WTC11 (cell line): Measurements from ENCODE around the gene ROR2. TPM values are rescaled to one million over a fixed set of nuclear protein-coding genes. Genes with fewer than 3 reads are reported as not detected.

Experiments
- ATAC-seq: fragments of 200-7000 bp; cut with Tn5 transposase; 2 replicates; pipeline ENCODE4 v1.10.0; 2021; ENCODE audit warnings: mild to moderate bottlenecking, moderate library complexity
- CTCF ChIA-PET: fragments of 300-600 bp; sonication (Branson Sonifier 250); formaldehyde crosslinking; loops from one replicate; lab custom pipeline; 2021; ENCODE audit warnings: antibody characterized with exemption; lab: Charles Lee
- POLR2A ChIA-PET: fragments of 350-600 bp; sonication (Branson Sonifier 250); formaldehyde crosslinking; loops from one replicate; lab custom pipeline; 2021; ENCODE audit warnings: antibody characterized with exemption; lab: Charles Lee
- DNase-seq: peaks from one replicate; pipeline ENCODE4 v3.0.0; 2021; ENCODE audit warnings: low spot score
- H3K27ac Mint-ChIP-seq: 2 replicates; pipeline ENCODE4 v1.8.0; 2021; ENCODE audit warnings: mixed read lengths
- H3K27me3 Mint-ChIP-seq: 2 replicates; pipeline ENCODE4 v1.8.0; 2021; ENCODE audit warnings: low read depth, mild to moderate bottlenecking, moderate library complexity, mixed read lengths
- H3K36me3 Mint-ChIP-seq: 2 replicates; pipeline ENCODE4 v1.8.0; 2021; ENCODE audit warnings: mixed read lengths
- H3K4me1 Mint-ChIP-seq: 2 replicates; pipeline ENCODE4 v1.8.0; 2022; ENCODE audit warnings: mixed read lengths
- H3K4me3 Mint-ChIP-seq: 2 replicates; pipeline ENCODE4 v1.8.0; 2021; ENCODE audit warnings: mild to moderate bottlenecking, moderate library complexity, mixed read lengths
- H3K9me3 Mint-ChIP-seq: 2 replicates; pipeline ENCODE4 v1.8.0; 2021; ENCODE audit warnings: mixed read lengths
- ATF1 ChIP-seq: sonication (generic); formaldehyde crosslinking; IDR thresholded peaks from 2 replicates; pipeline ENCODE4 v1.8.1; 2023; ENCODE audit warnings: mild to moderate bottlenecking, moderate library complexity, missing genetic modification reagents
- ATF2 ChIP-seq: sonication (generic); formaldehyde crosslinking; IDR thresholded peaks from 2 replicates; pipeline ENCODE4 v1.8.1; 2022; ENCODE audit warnings: low read depth, missing genetic modification reagents, borderline replicate concordance
- ATF3 ChIP-seq: sonication (generic); formaldehyde crosslinking; conservative IDR thresholded peaks from 2 replicates; pipeline ENCODE4 v1.8.1; 2022; ENCODE audit warnings: mild to moderate bottlenecking, missing genetic modification reagents
- ELF4 ChIP-seq: sonication (generic); formaldehyde crosslinking; IDR thresholded peaks from 2 replicates; pipeline ENCODE4 v1.8.1; 2022; ENCODE audit warnings: low read depth, mild to moderate bottlenecking, moderate library complexity, missing genetic modification reagents
- ERG ChIP-seq: fragments of 250-450 bp; sonication (Bioruptor Pico); IDR thresholded peaks from 2 replicates; pipeline ENCODE4 v1.8.0; 2021; ENCODE audit warnings: mild to moderate bottlenecking
- ESRRA ChIP-seq: sonication (generic); formaldehyde crosslinking; IDR thresholded peaks from 2 replicates; pipeline ENCODE4 v1.8.1; 2022; ENCODE audit warnings: mild to moderate bottlenecking, missing genetic modification reagents, borderline replicate concordance
- FOXJ3 ChIP-seq: sonication (generic); formaldehyde crosslinking; IDR thresholded peaks from 2 replicates; pipeline ENCODE4 v1.9.0; 2021; ENCODE audit warnings: missing genetic modification reagents, mild to moderate bottlenecking, borderline replicate concordance
- GTF2I ChIP-seq: fragments of 250-450 bp; sonication (Bioruptor Pico); conservative IDR thresholded peaks from 2 replicates; pipeline ENCODE4 v1.4.0; 2021; ENCODE audit warnings: mild to moderate bottlenecking
- IRF1 ChIP-seq: sonication (generic); formaldehyde crosslinking; IDR thresholded peaks from 2 replicates; pipeline ENCODE4 v1.8.0; 2023; ENCODE audit warnings: missing genetic modification reagents
- MAX ChIP-seq: sonication (generic); formaldehyde crosslinking; IDR thresholded peaks from 2 replicates; pipeline ENCODE4 v1.8.0; 2022; ENCODE audit warnings: mild to moderate bottlenecking, missing genetic modification reagents
- MLX ChIP-seq: sonication (generic); formaldehyde crosslinking; IDR thresholded peaks from 2 replicates; pipeline ENCODE4 v1.8.1; 2023; ENCODE audit warnings: mild to moderate bottlenecking, missing genetic modification reagents, moderate library complexity
- MYBL2 ChIP-seq: sonication (generic); formaldehyde crosslinking; IDR thresholded peaks from 2 replicates; pipeline ENCODE4 v1.8.1; 2023; ENCODE audit warnings: mild to moderate bottlenecking, moderate library complexity, missing genetic modification reagents
- PRDM15 ChIP-seq: sonication (generic); formaldehyde crosslinking; IDR thresholded peaks from 2 replicates; pipeline ENCODE4 v1.8.0; 2022; ENCODE audit warnings: missing genetic modification reagents
- SMAD4 ChIP-seq: sonication (generic); formaldehyde crosslinking; IDR thresholded peaks from 2 replicates; pipeline ENCODE4 v1.8.0; 2022; ENCODE audit warnings: mild to moderate bottlenecking, missing genetic modification reagents
- SP1 ChIP-seq: sonication (generic); formaldehyde crosslinking; conservative IDR thresholded peaks from 2 replicates; pipeline ENCODE4 v1.8.1; 2022; ENCODE audit warnings: missing genetic modification reagents
- TEAD1 ChIP-seq: sonication (generic); formaldehyde crosslinking; IDR thresholded peaks from 2 replicates; pipeline ENCODE4 v1.8.0; 2022; ENCODE audit warnings: mild to moderate bottlenecking, missing genetic modification reagents
- ZNF121 ChIP-seq: sonication (generic); formaldehyde crosslinking; IDR thresholded peaks from 2 replicates; pipeline ENCODE4 v1.8.0; 2023; ENCODE audit warnings: missing genetic modification reagents
- ZNF219 ChIP-seq: sonication (generic); formaldehyde crosslinking; IDR thresholded peaks from 2 replicates; pipeline ENCODE4 v1.8.0; 2023; ENCODE audit warnings: missing genetic modification reagents, mild to moderate bottlenecking, borderline replicate concordance
- ZNF532 ChIP-seq: fragments of 250-450 bp; sonication (Bioruptor Pico); IDR thresholded peaks from 2 replicates; pipeline ENCODE4 v1.9.0; 2021; ENCODE audit warnings: mild to moderate bottlenecking, borderline replicate concordance
- total RNA-seq: library from RNA; stranded (reverse); gene quantifications from 3 replicates; pipeline ENCODE4 v1.2.3, GENCODE V29; 2021

The ROR2 gene
- total RNA-seq, 1 experiment from 2014 or later, result 19.8 TPM

- ATAC-seq (no peak), DNase-seq (no peak)
- Mint-ChIP-seq H3K27ac (no peak overlapping the region), H3K4me3 (no peak overlapping the region), H3K36me3 (peaks cover 7% of the 10 kb centered on the region), H3K27me3 (no peaks in the 10 kb centered on the region), H3K4me1 (peaks cover 43% of the 10 kb centered on the region), H3K9me3 (peaks cover 3% of the 10 kb centered on the region)
- TF ChIP-seq MAX (no peak), PRDM15 (CRISPR knock-in tag) (no peak), ATF1 (CRISPR knock-in tag) (no peak), IRF1 (CRISPR knock-in tag) (no peak), TEAD1 (no peak), ATF3 (CRISPR knock-in tag) (no peak), ZNF532 (CRISPR knock-in tag) (no peak), FOXJ3 (CRISPR knock-in tag) (no peak), SP1 (CRISPR knock-in tag) (no peak), ZNF219 (CRISPR knock-in tag) (no peak), MLX (no peak), SMAD4 (no peak), ESRRA (CRISPR knock-in tag) (no peak), GTF2I (CRISPR knock-in tag) (no peak), ZNF121 (CRISPR knock-in tag) (no peak), ERG (no peak), ELF4 (CRISPR knock-in tag) (no peak), ATF2 (CRISPR knock-in tag) (no peak), MYBL2 (CRISPR knock-in tag) (no peak)
- POLR2A ChIA-PET, result no interaction called here
- CTCF ChIA-PET, result interaction anchor here (2.9 kb wide), 1 partner anchor 172 kb away, joined by 26 read pairs; the partner anchor contains the start of gene ROR2
Observed at GRCh38 chr9:91778031-91778430, 172.0 kb downstream of the ROR2 start.
